ENCODE results near the gene PARD6B. TPM values are rescaled to one million over a fixed set of nuclear protein-coding genes. Genes with fewer than 3 reads are reported as not detected.

Gene PARD6B
- total and polyA plus RNA-seq, 2 of the 13 experiments (the other 11 are each of a cell fraction or from before 2014, with no cell fraction given) = 6.9 to 22.2 TPM

DNA sequence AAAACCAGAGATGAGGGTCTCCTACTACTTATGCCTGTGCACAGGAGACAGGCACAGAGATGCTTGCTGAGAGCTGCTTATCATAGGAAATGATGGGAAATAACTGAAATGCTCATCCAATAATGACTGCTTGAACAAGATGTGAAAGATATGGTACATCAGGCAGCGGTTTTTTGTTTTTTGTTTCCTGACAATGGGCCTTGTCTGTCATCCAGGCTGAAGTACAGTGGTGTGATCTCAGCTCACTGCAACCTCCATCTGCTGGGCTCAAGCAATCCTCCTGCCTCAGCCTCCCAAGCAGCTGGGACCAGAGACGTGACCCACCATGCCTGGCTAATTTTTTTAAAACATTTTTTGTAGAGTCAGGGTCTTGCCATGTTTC is 38.8 kb upstream of the PARD6B start:
- H3K4me3 ChIP-seq (replicated peaks in 1 of 3; ENCODE audit: insufficient read depth in 1 of 3, low read depth in 2 of 3, low read length in 3 of 3) = no peak overlapping the region
- H3K36me3 ChIP-seq (replicated peaks in 1 of 2; ENCODE audit: control insufficient read depth in 1 of 2, insufficient read depth in 2 of 2, low read length in 2 of 2) = no peaks in the 10 kb centered on the region
- no peaks in the 10 kb centered on the region for H4K20me1 ChIP-seq (ENCODE audit: insufficient read depth, low read length)
- H3K4me1 ChIP-seq (ENCODE audit: insufficient read depth, low read length) = peaks cover 50% of the 10 kb centered on the region
- DNase-seq (ENCODE audit: low spot score) (no peak), ATAC-seq (no peak), FAIRE-seq (no peak)
- no peak overlapping the region for H3K9ac ChIP-seq (ENCODE audit: insufficient read depth, low read depth, low read length)
- in situ Hi-C loops (cut with HindIII; ENCODE audit: extremely low pct_ligation_motif_present, low pct_unique_long_range_greater_than_20kb) = no loop called here
- no peak for TF ChIP-seq HNRNPUL1 (IDR thresholded peaks at IDR 0.05; ENCODE audit: low read depth, low read length)
- TF ChIP-seq, protein P1, sequence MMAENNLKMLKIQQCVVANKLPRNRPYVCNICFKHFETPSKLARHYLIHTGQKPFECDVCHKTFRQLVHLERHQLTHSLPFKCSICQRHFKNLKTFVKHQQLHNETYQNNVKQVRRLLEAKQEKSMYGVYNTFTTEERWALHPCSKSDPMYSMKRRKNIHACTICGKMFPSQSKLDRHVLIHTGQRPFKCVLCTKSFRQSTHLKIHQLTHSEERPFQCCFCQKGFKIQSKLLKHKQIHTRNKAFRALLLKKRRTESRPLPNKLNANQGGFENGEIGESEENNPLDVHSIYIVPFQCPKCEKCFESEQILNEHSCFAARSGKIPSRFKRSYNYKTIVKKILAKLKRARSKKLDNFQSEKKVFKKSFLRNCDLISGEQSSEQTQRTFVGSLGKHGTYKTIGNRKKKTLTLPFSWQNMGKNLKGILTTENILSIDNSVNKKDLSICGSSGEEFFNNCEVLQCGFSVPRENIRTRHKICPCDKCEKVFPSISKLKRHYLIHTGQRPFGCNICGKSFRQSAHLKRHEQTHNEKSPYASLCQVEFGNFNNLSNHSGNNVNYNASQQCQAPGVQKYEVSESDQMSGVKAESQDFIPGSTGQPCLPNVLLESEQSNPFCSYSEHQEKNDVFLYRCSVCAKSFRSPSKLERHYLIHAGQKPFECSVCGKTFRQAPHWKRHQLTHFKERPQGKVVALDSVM (CRISPR knock-in tag; IDR thresholded peaks at IDR 0.05) = peak; percentile 50; the same call in 1 of the 2 replicates
- POLR2A ChIA-PET = no interaction called here
- CTCF ChIA-PET (ENCODE audit: low intra/inter-chr PET ratio, low total read pairs) = no interaction called here
- H2AFZ ChIP-seq (ENCODE audit: low read length) = no peak overlapping the region
- peaks cover 19 to 57% of the 10 kb centered on the region in 2 experiments for H3K27me3 ChIP-seq (ENCODE audit: control insufficient read depth in 1 of 2, insufficient read depth in 2 of 2, low read length in 2 of 2)
- H3K9me3 ChIP-seq (ENCODE audit: low read length) = no peaks in the 10 kb centered on the region
- no peak overlapping the region for H3K4me2 ChIP-seq (ENCODE audit: low read depth, low read length)
- no TSS peak for BruUV-seq (replicated peaks)
- H3K79me2 ChIP-seq (ENCODE audit: insufficient read depth, low read length) = no peaks in the 10 kb centered on the region
- 27% methylated on average over 2 of the region's 2 CpGs for WGBS (ENCODE audit: low lambda C conversion rate)
- intact Hi-C loops (cut with micrococcal nuclease; ENCODE audit: unreplicated experiment) = no loop called here
- no peak overlapping the region for H3K27ac ChIP-seq (ENCODE audit: extremely low read length, insufficient read depth, low read length)

DNA sequence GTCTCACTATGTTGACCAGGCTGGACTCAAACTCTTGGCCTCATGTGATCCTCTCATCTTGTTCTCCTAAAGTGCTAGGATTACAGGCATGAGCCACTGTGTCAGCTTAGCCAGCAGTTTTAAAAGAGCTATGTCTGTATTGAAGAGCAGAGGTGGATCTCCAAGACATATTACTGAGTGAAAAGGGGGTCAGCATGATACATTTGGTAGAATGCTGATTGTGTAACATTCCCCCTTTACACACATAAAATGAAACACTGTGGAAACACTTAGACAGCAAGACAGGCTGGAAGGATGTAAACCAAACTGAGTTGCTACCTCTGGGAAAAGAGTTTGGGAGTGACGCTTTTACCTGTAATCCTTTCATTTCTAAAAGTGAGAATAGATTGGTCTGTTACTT is 38.4 kb upstream of the PARD6B start:
- DNase-seq (ENCODE audit: low spot score) (no peak), FAIRE-seq (no peak), ATAC-seq (no peak)
- no peak overlapping the region for H3K9ac ChIP-seq (ENCODE audit: insufficient read depth, low read depth, low read length)
- no peaks in the 10 kb centered on the region for H4K20me1 ChIP-seq (ENCODE audit: insufficient read depth, low read length)
- BruUV-seq (replicated peaks) = no TSS peak
- no peak overlapping the region for H3K4me3 ChIP-seq (replicated peaks in 1 of 3; ENCODE audit: insufficient read depth in 1 of 3, low read depth in 2 of 3, low read length in 3 of 3)
- no peak overlapping the region for H3K27ac ChIP-seq (ENCODE audit: extremely low read length, insufficient read depth, low read length)
- peaks cover 50% of the 10 kb centered on the region for H3K4me1 ChIP-seq (ENCODE audit: insufficient read depth, low read length)
- 73% methylated on average over 1 of the region's 1 CpG for WGBS (ENCODE audit: low lambda C conversion rate)
- no peaks in the 10 kb centered on the region for H3K79me2 ChIP-seq (ENCODE audit: insufficient read depth, low read length)
- CTCF ChIA-PET (ENCODE audit: low intra/inter-chr PET ratio, low total read pairs) = no interaction called here
- H3K36me3 ChIP-seq (replicated peaks in 1 of 2; ENCODE audit: control insufficient read depth in 1 of 2, insufficient read depth in 2 of 2, low read length in 2 of 2) = no peaks in the 10 kb centered on the region
- in situ Hi-C loops (cut with HindIII; ENCODE audit: extremely low pct_ligation_motif_present, low pct_unique_long_range_greater_than_20kb) = no loop called here
- H3K9me3 ChIP-seq (ENCODE audit: low read length) = no peaks in the 10 kb centered on the region
- H2AFZ ChIP-seq (ENCODE audit: low read length) = no peak overlapping the region
- POLR2A ChIA-PET = no interaction called here
- intact Hi-C loops (cut with micrococcal nuclease; ENCODE audit: unreplicated experiment) = no loop called here
- TF ChIP-seq CEBPB (IDR thresholded peaks at IDR 0.05; ENCODE audit: borderline replicate concordance, low read depth, low read length) (peak; percentile 61), ZNF772 (CRISPR knock-in tag; IDR thresholded peaks at IDR 0.05) (no peak)
- H3K4me2 ChIP-seq (ENCODE audit: low read depth, low read length) = no peak overlapping the region
- H3K27me3 ChIP-seq (ENCODE audit: control insufficient read depth in 1 of 2, insufficient read depth in 2 of 2, low read length in 2 of 2) = peaks cover 19 to 57% of the 10 kb centered on the region in 2 experiments

Measured in HepG2 (cell line).